Tibial nerve (tissue), 4 donors: ENCODE measurements around the gene CCS. TPM values are rescaled to one million over a fixed set of nuclear protein-coding genes. Genes with fewer than 3 reads are reported as not detected.
A peak's percentile ranks its signal among the peaks of the same experiment; 100 is the strongest.

Experiments
- DNase-seq, 2 donors: peaks; one replicate each; pipeline ENCODE4 v3.0.0-alpha.2; 2019; ENCODE audit warnings: low spot score in 2 of 2
- H3K27ac ChIP-seq, 4 donors: fragments of 200-600 bp; sonication (generic) in 3 of 4; one replicate each; pipeline ENCODE4 v1.5.1; 2017 to 2019; ENCODE audit warnings: mild to moderate bottlenecking in 1 of 4
- H3K27me3 ChIP-seq, 2 donors: fragments of 200-600 bp; sonication (generic) in 1 of 2; one replicate each; pipeline versions ENCODE4 v1.5.1 to v1.6.0; 2017 to 2019
- H3K36me3 ChIP-seq, 3 donors: fragments of 200-600 bp; sonication (generic); one replicate each; pipeline ENCODE4 v1.5.1; 2018 to 2019
- H3K4me1 ChIP-seq, 4 donors: fragments of 200-600 bp; sonication (generic) in 3 of 4; one replicate each; pipeline ENCODE4 v1.5.1; 2017 to 2019
- H3K4me3 ChIP-seq, 4 donors: fragments of 200-600 bp; sonication (generic) in 3 of 4; one replicate each; pipeline ENCODE4 v1.5.1; 2017 to 2019; ENCODE audit warnings: mild to moderate bottlenecking in 1 of 4, moderate library complexity in 1 of 4
- H3K9me3 ChIP-seq, 4 donors: fragments of 200-600 bp; sonication (generic) in 3 of 4; one replicate each; pipeline ENCODE4 v1.5.1; 2017 to 2019
- EP300 ChIP-seq, 2 donors: sonication (generic); formaldehyde crosslinking; IDR thresholded peaks; one replicate each; pipeline ENCODE4 v1.6.1; 2017; ENCODE audit warnings: antibody characterized with exemption in 2 of 2, mild to moderate bottlenecking in 1 of 2
- POLR2A ChIP-seq, 2 donors: fragments of 450-650 bp; IDR thresholded peaks; one replicate each; pipeline ENCODE4 v1.6.1; 2017; ENCODE audit warnings: antibody characterized with exemption in 2 of 2, mild to moderate bottlenecking in 2 of 2, moderate library complexity in 2 of 2
- WGBS, 2 donors: methylation state at CpG; one replicate each; pipeline ENCODE4 v1.1.5; 2018; 5-methylcytosine and 5-hydroxymethylcytosine counted together
- total RNA-seq, 4 donors: library from RNA; depleted of rRNA; stranded (reverse); fragments of >200 nt; gene quantifications; one replicate each; pipeline ENCODE4 v1.1.0, GENCODE V29; 2016
- TF ChIP-seq, protein P1 (sequence below), 5 experiments: fragments of 200-600 bp in 3 of 5; fragments of 450-650 bp in 2 of 5; sonication (generic) in 3 of 5; IDR thresholded peaks; one replicate each; pipeline ENCODE4 v1.5.1; 2016 to 2019; ENCODE audit warnings: antibody characterized with exemption in 5 of 5, mild to moderate bottlenecking in 3 of 5, moderate library complexity in 2 of 5

The CCS gene
- total RNA-seq, 4 donors from 2014 or later = 33.4 to 54.0 (median 48.6) TPM

DNA sequence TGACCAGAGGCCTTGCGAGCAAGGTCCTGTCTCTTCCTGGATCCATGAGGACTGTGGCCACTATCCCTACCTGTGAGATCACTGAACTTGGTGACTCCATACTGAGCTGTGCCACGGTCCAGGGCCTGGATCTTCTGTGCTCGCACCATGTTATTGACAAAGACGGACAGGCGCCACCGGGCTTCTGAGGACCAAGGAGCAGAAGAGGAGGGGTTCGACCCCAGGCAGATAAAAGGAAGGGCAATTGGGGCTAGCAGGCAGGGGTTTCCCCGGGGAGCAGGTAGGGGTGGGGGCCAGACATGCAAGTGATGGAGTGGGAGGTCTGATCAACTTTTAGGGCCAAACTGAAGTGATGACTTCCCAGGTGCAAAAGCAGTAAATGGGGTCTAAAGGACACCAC, 26.8 kb upstream of the CCS start:
- no peak for DNase-seq
- H3K36me3 ChIP-seq = peaks cover 0 to 59% (median 0%) of the 10 kb centered on the region in 3 donors
- H3K4me3 ChIP-seq = no peak overlapping the region
- no peak overlapping the region for H3K27ac ChIP-seq
- TF ChIP-seq POLR2A (IDR thresholded peaks at IDR 0.05) = no peak
- TF ChIP-seq EP300 (IDR thresholded peaks at IDR 0.05) = no peak
- TF ChIP-seq, protein P1, sequence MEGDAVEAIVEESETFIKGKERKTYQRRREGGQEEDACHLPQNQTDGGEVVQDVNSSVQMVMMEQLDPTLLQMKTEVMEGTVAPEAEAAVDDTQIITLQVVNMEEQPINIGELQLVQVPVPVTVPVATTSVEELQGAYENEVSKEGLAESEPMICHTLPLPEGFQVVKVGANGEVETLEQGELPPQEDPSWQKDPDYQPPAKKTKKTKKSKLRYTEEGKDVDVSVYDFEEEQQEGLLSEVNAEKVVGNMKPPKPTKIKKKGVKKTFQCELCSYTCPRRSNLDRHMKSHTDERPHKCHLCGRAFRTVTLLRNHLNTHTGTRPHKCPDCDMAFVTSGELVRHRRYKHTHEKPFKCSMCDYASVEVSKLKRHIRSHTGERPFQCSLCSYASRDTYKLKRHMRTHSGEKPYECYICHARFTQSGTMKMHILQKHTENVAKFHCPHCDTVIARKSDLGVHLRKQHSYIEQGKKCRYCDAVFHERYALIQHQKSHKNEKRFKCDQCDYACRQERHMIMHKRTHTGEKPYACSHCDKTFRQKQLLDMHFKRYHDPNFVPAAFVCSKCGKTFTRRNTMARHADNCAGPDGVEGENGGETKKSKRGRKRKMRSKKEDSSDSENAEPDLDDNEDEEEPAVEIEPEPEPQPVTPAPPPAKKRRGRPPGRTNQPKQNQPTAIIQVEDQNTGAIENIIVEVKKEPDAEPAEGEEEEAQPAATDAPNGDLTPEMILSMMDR (IDR thresholded peaks at IDR 0.05) = no peak
- peaks cover 0 to 21% (median 3%) of the 10 kb centered on the region in 4 donors for H3K4me1 ChIP-seq
- no peaks in the 10 kb centered on the region for H3K9me3 ChIP-seq
- no peaks in the 10 kb centered on the region for H3K27me3 ChIP-seq
- WGBS, 2 donors = 91 to 94% methylated on average over 8 of the region's 8 CpGs

DNA sequence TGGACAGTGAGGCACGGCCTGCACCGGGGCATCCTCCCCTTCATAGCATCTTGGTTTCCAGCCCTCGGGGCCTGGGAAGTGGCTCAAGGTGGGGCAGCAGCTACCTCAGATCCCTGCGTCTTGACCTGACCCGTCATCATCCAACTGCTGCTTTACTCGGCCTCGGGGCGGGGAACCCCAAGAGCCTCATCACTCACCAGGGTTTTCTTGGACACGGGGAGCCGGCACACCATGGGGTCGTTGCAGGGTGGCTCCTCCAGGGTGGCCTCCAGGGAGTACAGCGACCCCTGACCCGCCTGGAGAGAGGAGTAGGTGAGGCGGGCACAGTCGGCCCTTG, 25.2 kb upstream of the CCS start:
- no peaks in the 10 kb centered on the region for H3K9me3 ChIP-seq
- H3K4me1 ChIP-seq = peaks cover 0 to 21% (median 3%) of the 10 kb centered on the region in 4 donors
- no peaks in the 10 kb centered on the region for H3K27me3 ChIP-seq
- H3K36me3 ChIP-seq = peaks cover 0 to 46% (median 0%) of the 10 kb centered on the region in 3 donors
- TF ChIP-seq, protein P1 (IDR thresholded peaks at IDR 0.05) = no peak
- TF ChIP-seq EP300 (IDR thresholded peaks at IDR 0.05) = no peak
- TF ChIP-seq POLR2A (IDR thresholded peaks at IDR 0.05) = no peak
- 54 to 59% methylated on average over 11 to 15 of the region's 15 CpGs for WGBS, 2 donors
- H3K4me3 ChIP-seq = peak overlapping the region; percentile 44 to 74 (median 62)
- H3K27ac ChIP-seq = peak overlapping the region; percentile 36 to 88 (median 68)
- DNase-seq = no peak

GRCh38 chr11:66568124-66568916, 24.7 kb upstream of the CCS start, which contains the start of gene CTSF:
TSS of gene CTSF (minus strand) at chr11:66568606. CDS start at chr11:66568486, 120 bp downstream.
- Histone ChIP-seq H3K4me3 (peak within 1 kb of the TSS; percentile 44 to 74 (median 62)), H3K27me3 (no peaks in the 10 kb centered on the region), H3K9me3 (no peaks in the 10 kb centered on the region), H3K36me3 (peaks cover 0 to 40% (median 0%) of the 10 kb centered on the region in 3 donors), H3K27ac (peak within 1 kb of the TSS; percentile 63 to 88 (median 71)), H3K4me1 (peaks cover 0 to 21% (median 3%) of the 10 kb centered on the region in 4 donors)
- peak; percentile 80 to 85 for DNase-seq
- WGBS, 2 donors = 2 to 7% methylated on average over 34 to 56 of the region's 77 CpGs
- TF ChIP-seq POLR2A (IDR thresholded peaks at IDR 0.05) (peak in 1 of 2 donors; percentile 40), EP300 (IDR thresholded peaks at IDR 0.05) (peak; percentile 52 to 83)
- TF ChIP-seq, protein P1 (IDR thresholded peaks at IDR 0.05) = peak in 1 of 5 experiments; percentile 26

- TF ChIP-seq POLR2A (IDR thresholded peaks at IDR 0.05) (no peak), EP300 (IDR thresholded peaks at IDR 0.05) (no peak)
- TF ChIP-seq, protein P1 (IDR thresholded peaks at IDR 0.05) = no peak
- Histone ChIP-seq H3K4me3 (no peak overlapping the region), H3K9me3 (no peaks in the 10 kb centered on the region), H3K27me3 (no peaks in the 10 kb centered on the region), H3K36me3 (peaks cover 0 to 32% (median 0%) of the 10 kb centered on the region in 3 donors), H3K4me1 (peaks cover 0 to 21% (median 3%) of the 10 kb centered on the region in 4 donors), H3K27ac (peak overlapping the region in 2 of 4 donors; percentile 72 to 88)
- DNase-seq = no peak
- 82 to 84% methylated on average over 7 of the region's 7 CpGs for WGBS, 2 donors
Measured at GRCh38 chr11:66569076-66569475, 23.9 kb upstream of the CCS start.
